GM21717 (cell line): ENCODE measurements around the gene SYNPO2.

ENCODE experiments used
- ATAC-seq: cut with Tn5 transposase; IDR thresholded peaks from one replicate; pipeline ENCODE4 v1.9.1; 2021; ENCODE audit warnings: mild to moderate bottlenecking, moderate library complexity; ENCODE audit not compliant: unreplicated experiment

Gene SYNPO2

GRCh38 chr4:118881512-118882146 lies 7.0 kb upstream of the SYNPO2 start:
- ATAC-seq, result no peak

GRCh38 chr4:118883861-118884260 lies 4.8 kb upstream of the SYNPO2 start:
- ATAC-seq, result no peak

- ATAC-seq, result no peak
These were observed 3.9 kb upstream of the SYNPO2 start for GRCh38 chr4:118884716-118885115.

- no peak for ATAC-seq
These were observed 648 bp downstream of the SYNPO2 start for GRCh38 chr4:118889312-118889691.

GRCh38 chr4:118894034-118894433 lies 5.4 kb downstream of the SYNPO2 start:
- ATAC-seq, result no peak

GRCh38 chr4:118898221-118898620 lies 9.6 kb downstream of the SYNPO2 start:
- ATAC-seq, result no peak

- ATAC-seq, result no peak
These were observed 10.1 kb downstream of the SYNPO2 start for GRCh38 chr4:118898684-118899138.

- ATAC-seq, result no peak
These were observed 15.8 kb downstream of the SYNPO2 start for GRCh38 chr4:118904418-118904817.

GRCh38 chr4:118904935-118905334 lies 16.3 kb downstream of the SYNPO2 start:
- ATAC-seq, result no peak

- no peak for ATAC-seq
These were observed 16.9 kb downstream of the SYNPO2 start for GRCh38 chr4:118905566-118905965.

- no peak for ATAC-seq
These were observed 20.7 kb downstream of the SYNPO2 start for GRCh38 chr4:118909173-118909956.

GRCh38 chr4:118910221-118910620 lies 21.6 kb downstream of the SYNPO2 start:
- ATAC-seq, result no peak

GRCh38 chr4:118911238-118911703 lies 22.6 kb downstream of the SYNPO2 start:
- no peak for ATAC-seq

GRCh38 chr4:118915468-118915867 lies 26.8 kb downstream of the SYNPO2 start:
- no peak for ATAC-seq

GRCh38 chr4:118916691-118917289 lies 28.1 kb downstream of the SYNPO2 start:
- no peak for ATAC-seq

GRCh38 chr4:118917582-118917981 lies 28.9 kb downstream of the SYNPO2 start:
- ATAC-seq, result no peak

- no peak for ATAC-seq
These were observed 29.7 kb downstream of the SYNPO2 start for GRCh38 chr4:118918388-118918787.

GRCh38 chr4:118920247-118920646 lies 31.6 kb downstream of the SYNPO2 start:
- no peak for ATAC-seq

- no peak for ATAC-seq
These were observed 33.1 kb downstream of the SYNPO2 start for GRCh38 chr4:118921786-118922185.

GRCh38 chr4:118923891-118924290 lies 35.2 kb downstream of the SYNPO2 start:
- ATAC-seq, result no peak

- no peak for ATAC-seq
These were observed 39.3 kb downstream of the SYNPO2 start for GRCh38 chr4:118927974-118928373.

- ATAC-seq, result no peak
These were observed 41.6 kb downstream of the SYNPO2 start for GRCh38 chr4:118930255-118930654.
